H1 (cell line): ENCODE results near the gene MACROD1. TPM values are rescaled to one million over a fixed set of nuclear protein-coding genes. Genes with fewer than 3 reads are reported as not detected.

Source experiments
- CTCF ChIA-PET: fragments of 300-600 bp; sonication (Branson Sonifier 250); formaldehyde crosslinking; loops from one replicate; lab custom pipeline; 2021; ENCODE audit not compliant: partially characterized antibody; lab: Charles Lee
- POLR2A ChIA-PET: fragments of 300-600 bp; sonication (Branson Sonifier 250); formaldehyde crosslinking; loops from one replicate; lab custom pipeline; 2021; ENCODE audit warnings: inconsistent platforms; ENCODE audit not compliant: partially characterized antibody; lab: Charles Lee
- DNase-seq, 2 experiments: peaks; one replicate each; pipeline versions ENCODE4 v3.0.0 to v3.0.0-alpha.2; 2010 to 2022; ENCODE audit warnings: low spot score in 2 of 2, low read depth in 1 of 2, mixed read lengths in 1 of 2
- FAIRE-seq: peaks from 2 replicates; lab custom pipeline; 2011; peaks lifted over from hg19 to GRCh38; lab: Jason Lieb, UNC
- H2AFZ ChIP-seq: 2 replicates; pipeline ENCODE4 v1.8.1; 2012; ENCODE audit warnings: low read length, inconsistent platforms
- H2AK5ac ChIP-seq: 2 replicates; pipeline ENCODE4 v1.6.1; 2013; ENCODE audit warnings: low read depth, low read length
- H2BK120ac ChIP-seq: replicated peaks from 2 replicates; pipeline ENCODE3; 2013; ENCODE audit warnings: low read depth, low read length, inconsistent platforms
- H2BK12ac ChIP-seq: 2 replicates; pipeline ENCODE4 v1.6.1; 2013; ENCODE audit warnings: low read depth, low read length
- H2BK15ac ChIP-seq: 2 replicates; pipeline ENCODE4 v1.6.1; 2013; ENCODE audit warnings: low read length
- H2BK20ac ChIP-seq: 2 replicates; pipeline ENCODE4 v1.6.1; 2013; ENCODE audit warnings: low read length
- H2BK5ac ChIP-seq: 2 replicates; pipeline ENCODE4 v1.6.1; 2013; ENCODE audit warnings: low read depth, low read length
- H3K14ac ChIP-seq: 2 replicates; pipeline ENCODE4 v1.6.1; 2013; ENCODE audit warnings: inconsistent platforms; ENCODE audit not compliant: insufficient read length
- H3K18ac ChIP-seq: 2 replicates; pipeline ENCODE4 v1.6.1; 2013; ENCODE audit warnings: low read length; ENCODE audit errors: extremely low read depth
- H3K23ac ChIP-seq: 2 replicates; pipeline ENCODE4 v1.6.1; 2013; ENCODE audit warnings: inconsistent platforms; ENCODE audit not compliant: insufficient read length
- H3K23me2 ChIP-seq: 2 replicates; pipeline ENCODE4 v1.6.1; 2013; ENCODE audit warnings: low read depth, low read length
- H3K27ac ChIP-seq: 2 replicates; pipeline ENCODE4 v1.6.1; 2011; ENCODE audit warnings: low read depth, low read length, inconsistent platforms
- H3K27me3 ChIP-seq, 4 experiments: replicated peaks in 1 of 4; 1 replicate in 1 of 4; 2 replicates in 3 of 4; pipeline versions ENCODE4 v1.6.1 to v1.8.1; 2011 to 2013; ENCODE audit warnings: low read length in 3 of 4, mild to moderate bottlenecking in 3 of 4, inconsistent platforms in 2 of 4, mixed read lengths in 2 of 4, moderate library complexity in 1 of 4; ENCODE audit not compliant: control insufficient read depth in 3 of 4, insufficient read depth in 3 of 4; ENCODE audit errors: extremely low read depth in 1 of 4
- H3K36me3 ChIP-seq, 4 experiments: 2 replicates each; pipeline versions ENCODE4 v1.6.1 to v1.8.1; 2011 to 2013; ENCODE audit warnings: mild to moderate bottlenecking in 4 of 4, low read length in 3 of 4, moderate library complexity in 2 of 4, control low read depth in 1 of 4, inconsistent platforms in 1 of 4; ENCODE audit not compliant: insufficient read depth in 4 of 4, control insufficient read depth in 2 of 4
- H3K4ac ChIP-seq: replicated peaks from 2 replicates; pipeline ENCODE3; 2013; ENCODE audit warnings: low read length, low read depth, mixed read lengths, inconsistent platforms; ENCODE audit not compliant: insufficient read length
- H3K4me1 ChIP-seq, 4 experiments: replicated peaks in 1 of 4; 1 replicate in 1 of 4; 2 replicates in 3 of 4; pipeline versions ENCODE4 v1.6.1 to v1.8.1; 2011 to 2013; ENCODE audit warnings: low read length in 3 of 4, inconsistent platforms in 2 of 4, mixed read lengths in 1 of 4; ENCODE audit not compliant: insufficient read depth in 4 of 4, control insufficient read depth in 3 of 4
- H3K4me2 ChIP-seq, 2 experiments: 2 replicates each; pipeline versions ENCODE4 v1.6.1 to v1.8.1; 2011 to 2013; ENCODE audit warnings: low read depth in 2 of 2, low read length in 2 of 2, control low read depth in 1 of 2, inconsistent platforms in 1 of 2, mild to moderate bottlenecking in 1 of 2; ENCODE audit not compliant: insufficient read depth in 1 of 2
- H3K4me3 ChIP-seq, 4 experiments: fragments of 200-600, 300-600 bp in 1 of 4; sonication (generic), shearing (Covaris generic), sonication (Bioruptor Twin) in 1 of 4; 2 replicates each; pipeline versions ENCODE4 v1.5.1 to v1.8.1; 2011 to 2016; ENCODE audit warnings: low read length in 4 of 4, low read depth in 3 of 4, control low read depth in 2 of 4, inconsistent platforms in 2 of 4, mild to moderate bottlenecking in 2 of 4, mixed read lengths in 1 of 4, moderate library complexity in 1 of 4; ENCODE audit not compliant: insufficient read depth in 2 of 4; ENCODE audit errors: extremely low read depth in 1 of 4
- H3K56ac ChIP-seq: replicated peaks from 2 replicates; pipeline ENCODE3; 2013; ENCODE audit warnings: low read depth, mild to moderate bottlenecking, mixed read lengths, low read length, inconsistent platforms; ENCODE audit not compliant: insufficient read length
- H3K79me1 ChIP-seq: 2 replicates; pipeline ENCODE4 v1.6.1; 2013; ENCODE audit warnings: low read depth, low read length, control low read depth
- H3K79me2 ChIP-seq, 2 experiments: 2 replicates each; pipeline versions ENCODE4 v1.6.1 to v1.8.1; 2012 to 2013; ENCODE audit warnings: low read length in 2 of 2, mild to moderate bottlenecking in 2 of 2, inconsistent platforms in 1 of 2; ENCODE audit not compliant: insufficient read depth in 2 of 2, control insufficient read depth in 1 of 2
- H3K9ac ChIP-seq, 4 experiments: replicated peaks in 1 of 4; 1 replicate in 1 of 4; 2 replicates in 3 of 4; pipeline versions ENCODE4 v1.6.1 to v1.8.1; 2011 to 2013; ENCODE audit warnings: low read depth in 3 of 4, low read length in 3 of 4, control low read depth in 2 of 4, mild to moderate bottlenecking in 2 of 4, moderate library complexity in 2 of 4, inconsistent platforms in 1 of 4; ENCODE audit errors: extremely low read depth in 1 of 4
- H3K9me3 ChIP-seq, 2 experiments: 2 replicates each; pipeline versions ENCODE4 v1.6.1 to v1.8.1; 2012 to 2013; ENCODE audit warnings: mild to moderate bottlenecking in 2 of 2, moderate library complexity in 2 of 2, control low read depth in 1 of 2, inconsistent platforms in 1 of 2, low read depth in 1 of 2, low read length in 1 of 2, mixed read lengths in 1 of 2; ENCODE audit not compliant: insufficient read depth in 2 of 2
- H4K20me1 ChIP-seq, 2 experiments: replicated peaks in 1 of 2; 2 replicates each; pipeline versions ENCODE3 to v1.8.1; 2011 to 2013; ENCODE audit warnings: inconsistent platforms in 2 of 2, low read length in 2 of 2, mild to moderate bottlenecking in 1 of 2; ENCODE audit not compliant: insufficient read depth in 2 of 2, control insufficient read depth in 1 of 2
- H4K5ac ChIP-seq: 2 replicates; pipeline ENCODE4 v1.6.1; 2013; ENCODE audit warnings: low read length, low read depth, mixed read lengths, inconsistent platforms; ENCODE audit not compliant: insufficient read length
- H4K8ac ChIP-seq: 2 replicates; pipeline ENCODE4 v1.8.0; 2013; ENCODE audit warnings: mild to moderate bottlenecking, moderate library complexity, low read length, inconsistent platforms; ENCODE audit not compliant: insufficient read depth; ENCODE audit errors: extremely low read depth
- H4K91ac ChIP-seq: replicated peaks from 2 replicates; pipeline ENCODE3; 2013; ENCODE audit warnings: low read length, mixed read lengths, inconsistent platforms; ENCODE audit not compliant: insufficient read length
- JUND ChIP-seq: IDR thresholded peaks from 2 replicates; pipeline ENCODE4 v1.6.1; 2011; ENCODE audit warnings: mild to moderate bottlenecking, improper control_type of control experiment, low read length
- NANOG ChIP-seq: IDR thresholded peaks from 2 replicates; pipeline ENCODE4 v1.6.1; 2011; ENCODE audit warnings: low read length, low read depth, mild to moderate bottlenecking, inconsistent platforms; ENCODE audit not compliant: insufficient read depth, poor library complexity, severe bottlenecking
- PHF8 ChIP-seq: fragments of 200-600 bp; sonication (generic); conservative IDR thresholded peaks from 2 replicates; pipeline ENCODE4 v1.7.1; 2012; ENCODE audit warnings: low read depth, mild to moderate bottlenecking, inconsistent platforms, low read length, moderate library complexity
- RXRA ChIP-seq: IDR thresholded peaks from 2 replicates; pipeline ENCODE4 v1.6.1; 2011; ENCODE audit warnings: low read depth, mild to moderate bottlenecking, low read length, moderate library complexity; ENCODE audit not compliant: insufficient read depth
- SRF ChIP-seq: IDR thresholded peaks from 2 replicates; pipeline ENCODE4 v1.6.1; 2011; ENCODE audit warnings: mild to moderate bottlenecking, low read depth, low read length, moderate library complexity
- TAF1 ChIP-seq: IDR thresholded peaks from 2 replicates; pipeline ENCODE4 v1.6.1; 2011; ENCODE audit warnings: mild to moderate bottlenecking, low read depth, low read length
- YY1 ChIP-seq: IDR thresholded peaks from 2 replicates; pipeline ENCODE4 v1.6.1; 2011; ENCODE audit warnings: low read depth, mild to moderate bottlenecking, low read length
- WGBS, 2 experiments: shearing (Covaris generic) in 1 of 2; methylation state at CpG; one replicate each; pipeline versions ENCODE4 v1.1.6 to v1.1.7; 2013 to 2015; ENCODE audit warnings: low lambda C conversion rate in 2 of 2, mixed read lengths in 2 of 2, inconsistent platforms in 1 of 2, low coverage in 1 of 2, missing lambda C conversion rate in 1 of 2; ENCODE audit not compliant: insufficient replicate concordance in 2 of 2, insufficient coverage in 1 of 2, insufficient read length in 1 of 2; ENCODE audit errors: extremely low coverage in 1 of 2, missing lambda C conversion rate in 1 of 2; 5-methylcytosine and 5-hydroxymethylcytosine counted together
- polyA plus RNA-seq, 7 experiments: library from polyadenylated mRNA; depleted of rRNA in 3 of 7; stranded (reverse) in 5 of 7; unstranded in 2 of 7; fragments of >200 nt in 5 of 7; fragments of 200-250 nt in 2 of 7; gene quantifications; 1 replicate in 5 of 7; 2 replicates in 1 of 7; 4 replicates in 1 of 7; pipeline versions ENCODE4 v1.2.1 to v1.2.3, GENCODE V29; 2011 to 2013; ENCODE audit warnings: missing spikeins in 2 of 7, mixed read lengths in 2 of 7
- total RNA-seq: library from RNA; stranded (reverse); fragmentation: NEBNext Ultra II Directional; extraction: Animal tissue kit (Norgen Biotek cat#: 25700); gene quantifications from 2 replicates; pipeline ENCODE4 v1.2.1, GENCODE V29; 2021
- TF ChIP-seq, protein P1 (sequence below): IDR thresholded peaks from 2 replicates; pipeline ENCODE4 v1.6.1; 2012; ENCODE audit warnings: inconsistent platforms
- TF ChIP-seq, protein P2 (sequence below): IDR thresholded peaks from 2 replicates; pipeline ENCODE4 v1.6.1; 2012; ENCODE audit warnings: inconsistent platforms

The MACROD1 gene
- total and polyA plus RNA-seq, 2 of the 8 experiments (the other 6 are each of a cell fraction or from before 2014, with no cell fraction given), result 19.5 to 34.1 TPM

DNA sequence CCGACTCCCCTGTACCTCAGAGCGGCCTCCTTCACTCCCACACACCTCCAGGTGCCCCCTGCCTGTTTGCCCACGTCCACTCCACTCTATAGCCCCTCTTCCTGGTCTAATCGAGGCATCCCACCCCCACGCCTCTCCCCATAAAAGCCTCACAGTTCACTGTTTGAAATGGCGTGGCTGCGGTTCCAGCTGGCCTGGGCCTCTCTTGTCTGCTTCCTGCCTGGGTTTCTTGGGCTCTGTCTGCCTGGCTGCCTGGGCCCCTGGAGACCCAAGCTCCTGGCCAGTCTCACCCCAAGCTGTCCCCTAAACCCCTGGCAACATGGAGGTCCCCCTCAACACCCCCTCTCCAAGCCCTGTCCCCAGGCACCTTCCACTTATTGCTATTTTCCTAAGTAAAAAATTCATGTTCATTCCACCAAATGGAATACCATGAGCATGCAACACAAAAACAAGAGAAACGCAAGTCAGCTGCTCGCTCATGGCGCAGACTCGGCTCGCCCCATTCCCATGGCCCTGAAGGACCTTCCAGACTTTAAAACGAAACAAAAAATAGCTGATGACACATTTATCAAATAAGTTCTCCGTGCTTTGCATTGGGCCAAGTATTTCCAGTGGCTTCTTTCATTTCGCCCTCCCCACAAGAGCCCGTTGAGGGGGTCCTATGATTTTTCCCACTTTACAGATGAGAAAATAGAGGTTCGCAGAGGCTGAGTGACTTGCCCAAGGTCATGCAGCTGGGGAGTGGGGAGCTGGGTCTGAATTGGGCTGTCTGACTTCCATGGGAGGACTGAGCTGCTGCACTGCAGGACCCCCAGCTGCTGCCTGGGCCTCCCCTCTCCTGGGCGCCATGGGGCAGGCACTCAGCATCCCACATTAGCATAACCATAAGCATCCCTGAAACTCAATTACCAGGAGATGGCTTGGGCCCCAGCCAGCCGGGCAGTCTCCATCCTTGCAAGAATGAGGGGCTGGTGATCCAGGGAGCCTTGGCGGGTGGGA is 141.9 kb downstream of the MACROD1 start:
- Histone ChIP-seq H2BK12ac (peak overlapping the region; percentile 77; the same call in 1 of the 2 replicates), H2AK5ac (peak overlapping the region; percentile 28; the same call in 1 of the 2 replicates), H3K4me3 (peak overlapping the region in 1 of 4 experiments; percentile 20; a peak in 1 of 8 replicates), H3K4me2 (peak overlapping the region; percentile 9 to 55; a peak in 3 of 4 replicates), H3K36me3 (no peaks in the 10 kb centered on the region), H3K79me2 (no peaks in the 10 kb centered on the region), H4K5ac (no peak overlapping the region), H3K18ac (peak overlapping the region; percentile 87), H3K4me1 (peaks cover 14 to 60% (median 48%) of the 10 kb centered on the region in 4 experiments), H2BK5ac (peak overlapping the region; percentile 95; the same call in 1 of the 2 replicates), H3K79me1 (no peaks in the 10 kb centered on the region; the same call in 1 of the 2 replicates), H2BK20ac (peak overlapping the region; percentile 97; the same call in 1 of the 2 replicates), H3K4ac (peak overlapping the region; percentile 69), H3K23ac (no peak overlapping the region), H4K8ac (no peak overlapping the region), H3K27ac (no peak overlapping the region), H2BK120ac (peak overlapping the region; percentile 25), H3K27me3 (peaks cover 0 to 13% (median 9%) of the 10 kb centered on the region in 4 experiments; a peak in 5 of 7 replicates), H2BK15ac (peak overlapping the region; percentile 72; the same call in 1 of the 2 replicates), H4K91ac (peak overlapping the region; percentile 78), H3K14ac (no peak overlapping the region), H3K23me2 (no peaks in the 10 kb centered on the region; the same call in 1 of the 2 replicates), H2AFZ (no peak overlapping the region), H3K56ac (no peak overlapping the region), H3K9me3 (no peaks in the 10 kb centered on the region), H4K20me1 (peaks cover 0 to under 1% of the 10 kb centered on the region in 2 experiments), H3K9ac (no peak overlapping the region)
- FAIRE-seq (no peak), DNase-seq (no peak)
- 79% methylated on average over 17 of the region's 20 CpGs; no CpG with 5 or more reads in 1 of the 2 experiments for WGBS, 2 experiments
- POLR2A ChIA-PET, result interaction anchor here (0.8 to 3.9 kb wide), 9 partner anchors 8 to 141 kb away, joined by 3 to 12 read pairs (median 5); partner anchors contain the start of gene FLRT1
- CTCF ChIA-PET, result interaction anchor here (0.6 to 21.2 kb wide), 11 partner anchors 9 to 161 kb away, joined by 3 to 291 read pairs (median 13); no protein-coding TSS in a partner anchor
- peak; percentile 61 for TF ChIP-seq NANOG
- no peak for TF ChIP-seq TAF1
- TF ChIP-seq YY1, result peak; percentile 67
- TF ChIP-seq, protein P1, sequence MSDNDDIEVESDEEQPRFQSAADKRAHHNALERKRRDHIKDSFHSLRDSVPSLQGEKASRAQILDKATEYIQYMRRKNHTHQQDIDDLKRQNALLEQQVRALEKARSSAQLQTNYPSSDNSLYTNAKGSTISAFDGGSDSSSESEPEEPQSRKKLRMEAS, result no peak
- no peak for TF ChIP-seq RXRA
- TF ChIP-seq SRF, result no peak
- TF ChIP-seq, protein P2, sequence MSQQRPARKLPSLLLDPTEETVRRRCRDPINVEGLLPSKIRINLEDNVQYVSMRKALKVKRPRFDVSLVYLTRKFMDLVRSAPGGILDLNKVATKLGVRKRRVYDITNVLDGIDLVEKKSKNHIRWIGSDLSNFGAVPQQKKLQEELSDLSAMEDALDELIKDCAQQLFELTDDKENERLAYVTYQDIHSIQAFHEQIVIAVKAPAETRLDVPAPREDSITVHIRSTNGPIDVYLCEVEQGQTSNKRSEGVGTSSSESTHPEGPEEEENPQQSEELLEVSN, result no peak
- TF ChIP-seq PHF8, result no peak
- TF ChIP-seq JUND, result no peak
